ENCODE results near the gene MTF2.
"Not testable (repeated sequence)": the region's sequence is repeated elsewhere in the genome, so short reads cannot be mapped to it uniquely, and the experiment has no call there.

MTF2 gene

DNA sequence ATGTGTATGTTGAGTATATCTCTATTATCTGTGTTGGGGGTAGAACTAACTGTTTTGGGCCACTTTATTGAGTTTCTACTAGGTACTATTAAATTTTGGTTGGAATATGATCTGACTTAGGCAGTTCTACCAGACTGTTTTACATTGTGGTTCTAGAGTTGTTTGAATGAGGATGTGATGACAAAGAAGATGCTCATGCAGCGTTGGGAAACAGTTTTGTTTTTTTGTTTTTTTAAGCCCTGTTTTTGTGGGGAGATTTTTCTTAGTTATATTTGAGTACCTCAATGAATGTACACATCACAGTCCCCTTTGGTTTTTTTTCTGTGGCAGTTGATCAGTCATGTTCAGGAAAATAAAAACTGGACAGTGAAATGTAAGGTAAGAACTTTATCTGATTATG, 61.0 kb downstream of the MTF2 start:
- no peak for DNase-seq (ENCODE audit: low read depth in 2 of 3, low spot score in 1 of 3)

- no peak for DNase-seq (ENCODE audit: low read depth in 2 of 3, low spot score in 1 of 3)
Observed at GRCh38 chr1:93142161-93142560, 63.1 kb downstream of the MTF2 start.

- DNase-seq (ENCODE audit: low read depth in 2 of 3, low spot score in 1 of 3): no peak
Observed at GRCh38 chr1:93143136-93143535, 64.1 kb downstream of the MTF2 start.

GRCh38 chr1:93143769-93144168, 64.7 kb downstream of the MTF2 start:
- DNase-seq (ENCODE audit: low read depth in 2 of 3, low spot score in 1 of 3): no peak

GRCh38 chr1:93148001-93148400, 68.9 kb downstream of the MTF2 start:
- no peak for DNase-seq (ENCODE audit: low read depth in 2 of 3, low spot score in 1 of 3)

DNA sequence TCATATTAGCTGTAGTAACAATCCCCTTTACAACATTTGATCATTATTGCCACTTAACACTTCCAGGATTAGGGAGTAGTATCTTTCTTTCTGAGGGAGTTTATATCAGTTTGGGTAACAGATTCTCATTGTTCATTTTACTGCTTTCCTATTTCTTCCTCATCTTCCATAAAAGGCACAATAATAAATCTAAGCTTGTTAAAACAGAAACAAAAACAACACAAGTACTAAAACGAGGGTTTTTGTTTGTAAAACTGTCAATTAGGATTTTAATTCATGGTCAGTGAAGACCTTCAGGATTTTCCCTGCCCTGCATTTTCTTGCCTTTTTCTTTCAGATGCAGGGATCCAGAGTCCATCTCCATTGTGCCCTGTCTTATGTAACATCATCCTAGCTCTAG, 71.6 kb downstream of the MTF2 start:
- DNase-seq (ENCODE audit: low read depth in 2 of 3, low spot score in 1 of 3): no peak

- DNase-seq (ENCODE audit: low read depth in 2 of 3, low spot score in 1 of 3): no peak
Observed at GRCh38 chr1:93151474-93151873, 72.4 kb downstream of the MTF2 start.

GRCh38 chr1:93152835-93153234, 73.8 kb downstream of the MTF2 start:
- no peak for DNase-seq (ENCODE audit: low read depth in 2 of 3, low spot score in 1 of 3)

- DNase-seq (ENCODE audit: low read depth in 2 of 3, low spot score in 1 of 3): no peak
Observed at GRCh38 chr1:93154898-93155297, 75.8 kb downstream of the MTF2 start.

- DNase-seq (ENCODE audit: low read depth in 2 of 3, low spot score in 1 of 3): no peak
Observed at GRCh38 chr1:93155335-93155734, 76.3 kb downstream of the MTF2 start.

GRCh38 chr1:93159337-93159736, 80.3 kb downstream of the MTF2 start:
- DNase-seq (ENCODE audit: low read depth in 2 of 3, low spot score in 1 of 3): no peak

- DNase-seq (ENCODE audit: low read depth in 2 of 3, low spot score in 1 of 3): not testable (repeated sequence)
Observed at GRCh38 chr1:93163314-93163713, 84.2 kb downstream of the MTF2 start.

DNA sequence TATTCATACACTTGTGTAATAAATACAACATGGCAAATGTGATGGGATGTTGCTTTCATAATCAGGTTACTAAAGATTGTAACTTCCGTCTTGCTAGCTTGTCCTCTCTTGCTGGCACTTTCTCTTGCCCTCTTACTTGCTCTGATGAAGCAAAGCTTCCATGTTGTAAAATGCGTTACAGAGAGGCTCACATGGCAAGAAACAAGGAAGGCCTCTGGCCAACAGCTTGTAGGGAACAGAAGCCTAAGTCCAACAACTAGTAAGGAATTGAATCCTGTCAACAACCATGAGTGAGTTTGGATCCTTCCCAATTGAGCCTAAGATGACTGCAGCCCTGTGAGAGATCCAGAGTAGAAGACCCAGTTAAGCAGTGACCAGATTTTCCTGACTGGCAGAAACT, 85.7 kb downstream of the MTF2 start:
- no peak for DNase-seq (ENCODE audit: low read depth in 2 of 3, low spot score in 1 of 3)

GRCh38 chr1:93165895-93166294, 86.8 kb downstream of the MTF2 start:
- not testable (repeated sequence) for DNase-seq (ENCODE audit: low read depth in 2 of 3, low spot score in 1 of 3)

DNA sequence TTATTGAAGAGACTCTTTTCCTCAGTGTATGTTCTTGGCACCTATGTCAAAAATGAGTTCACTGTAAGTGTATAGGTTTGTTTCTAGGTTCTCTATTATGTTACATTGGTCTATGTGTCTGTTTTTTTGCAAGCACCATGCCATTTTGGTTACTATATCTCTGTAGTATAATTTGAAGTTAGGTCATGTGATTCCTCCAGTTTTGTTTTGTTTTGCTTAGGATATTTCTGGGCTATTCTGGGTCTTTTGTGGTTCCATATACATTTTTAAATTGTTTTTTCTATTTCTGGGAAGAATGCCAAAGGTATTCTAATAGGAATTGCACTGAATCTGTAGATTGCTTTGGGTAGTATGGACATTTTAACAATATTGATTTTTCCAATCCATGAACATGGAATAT, 87.9 kb downstream of the MTF2 start:
- DNase-seq (ENCODE audit: low read depth in 2 of 3, low spot score in 1 of 3): no peak

GRCh38 chr1:93170141-93170678, 91.1 kb downstream of the MTF2 start:
- DNase-seq (ENCODE audit: low read depth in 2 of 3, low spot score in 1 of 3): not testable (repeated sequence)

GRCh38 chr1:93171549-93172034, 92.5 kb downstream of the MTF2 start:
- no peak for DNase-seq (ENCODE audit: low read depth in 2 of 3, low spot score in 1 of 3)

- no peak for DNase-seq (ENCODE audit: low read depth in 2 of 3, low spot score in 1 of 3)
Observed at GRCh38 chr1:93172778-93173177, 93.7 kb downstream of the MTF2 start.

DNA sequence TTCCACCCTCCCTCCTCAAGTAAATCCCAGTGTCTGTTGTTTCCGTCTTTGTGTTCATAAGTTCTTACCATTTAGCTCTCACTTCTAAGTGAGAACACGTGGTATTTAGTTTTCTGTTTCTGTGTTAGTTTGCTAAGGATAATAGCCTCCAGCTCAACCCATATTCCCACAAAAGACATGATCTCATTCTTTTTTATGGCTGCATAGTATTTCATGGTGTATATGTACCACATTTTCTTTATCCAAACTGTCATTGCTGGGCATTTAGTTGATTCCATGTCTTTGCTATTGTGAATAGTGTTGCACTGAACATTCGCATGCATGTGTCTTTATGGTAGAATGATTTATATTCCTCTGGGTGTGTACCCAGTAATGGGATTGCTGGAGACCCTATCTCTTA, 95.6 kb downstream of the MTF2 start:
- not testable (repeated sequence) for DNase-seq (ENCODE audit: low read depth in 2 of 3, low spot score in 1 of 3)

- DNase-seq (ENCODE audit: low read depth in 2 of 3, low spot score in 1 of 3): no peak
Observed at GRCh38 chr1:93177991-93178390, 98.9 kb downstream of the MTF2 start.

DNA sequence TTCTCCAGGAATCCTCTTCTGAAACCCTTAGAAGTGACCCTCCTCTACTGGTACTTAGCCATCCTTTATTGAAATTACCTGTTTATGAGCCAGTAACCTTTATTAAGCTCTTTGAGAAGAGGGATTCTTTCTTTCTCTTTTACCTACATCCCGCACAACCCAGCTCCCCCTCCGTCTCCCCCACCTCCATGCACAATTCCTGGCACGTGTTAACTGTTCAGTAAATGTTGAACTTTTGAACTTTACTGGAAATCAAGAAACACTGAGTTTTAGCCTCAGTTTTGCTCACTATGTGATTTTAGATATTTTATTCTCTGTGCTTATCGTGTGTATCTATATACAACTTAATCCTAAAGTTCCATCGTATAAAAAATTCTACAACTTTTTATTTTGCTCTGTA, 99.3 kb downstream of the MTF2 start:
- no peak for DNase-seq (ENCODE audit: low read depth in 2 of 3, low spot score in 1 of 3)

DNA sequence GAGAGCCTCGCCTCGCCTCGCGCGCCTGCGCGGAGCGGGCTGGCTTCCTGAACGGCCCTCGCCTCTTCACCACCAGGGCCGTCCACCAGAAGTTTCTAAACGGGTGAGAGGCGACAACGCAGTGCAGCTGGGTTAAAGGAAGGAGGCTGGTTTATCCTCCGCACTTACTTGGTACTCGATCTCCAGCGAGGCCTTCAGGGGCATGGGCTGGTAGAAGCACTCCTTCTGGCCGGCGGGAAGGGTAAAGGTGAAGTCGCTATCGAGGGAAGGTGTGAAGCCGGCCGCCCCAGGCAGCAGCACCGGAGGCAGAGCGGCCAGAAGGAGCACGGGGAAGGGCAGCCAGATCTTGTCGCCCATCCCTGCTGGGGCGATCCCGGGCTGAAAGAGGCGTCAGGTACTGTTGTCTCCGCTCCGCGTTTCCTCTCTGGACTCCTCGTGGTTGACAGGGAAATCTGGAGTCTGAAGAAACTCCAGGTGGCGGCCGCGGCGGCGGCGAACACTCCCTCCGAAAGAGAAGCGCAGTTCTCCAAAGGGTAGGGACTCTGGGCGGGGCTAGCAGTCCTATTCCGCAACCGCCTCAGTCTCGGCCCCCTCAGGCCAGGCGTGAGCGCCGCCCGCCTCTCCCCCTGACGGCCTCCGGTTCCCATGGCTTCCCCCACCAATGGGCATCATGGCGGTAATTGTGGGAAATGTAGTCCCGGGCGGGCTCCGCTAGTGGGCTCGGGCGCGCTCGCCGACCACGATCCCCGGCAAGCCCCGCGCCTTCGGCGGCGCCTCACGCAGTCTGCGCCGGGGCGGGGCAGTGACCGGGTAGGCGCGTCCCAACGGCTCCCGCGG, 101.0 kb downstream of the MTF2 start, which contains the start of gene TMED5:
Gene TMED5, minus strand, starts transcription at position 528 of the 837 bp plus-strand sequence. Its CDS starts 171 bp downstream, at position 357.
- peak; percentile 91 to 94 (median 92) for DNase-seq (ENCODE audit: low read depth in 2 of 3, low spot score in 1 of 3)

Measured in stimulated activated CD4-positive, alpha-beta T cell treated with anti-CD3 and anti-CD28 coated beads, Interleukin-12 subunit alpha, Interleukin-12 subunit beta, amount 100 ng/mL, for 48 hours (primary cell).